Measurements from ENCODE around the gene AOPEP.

DNA sequence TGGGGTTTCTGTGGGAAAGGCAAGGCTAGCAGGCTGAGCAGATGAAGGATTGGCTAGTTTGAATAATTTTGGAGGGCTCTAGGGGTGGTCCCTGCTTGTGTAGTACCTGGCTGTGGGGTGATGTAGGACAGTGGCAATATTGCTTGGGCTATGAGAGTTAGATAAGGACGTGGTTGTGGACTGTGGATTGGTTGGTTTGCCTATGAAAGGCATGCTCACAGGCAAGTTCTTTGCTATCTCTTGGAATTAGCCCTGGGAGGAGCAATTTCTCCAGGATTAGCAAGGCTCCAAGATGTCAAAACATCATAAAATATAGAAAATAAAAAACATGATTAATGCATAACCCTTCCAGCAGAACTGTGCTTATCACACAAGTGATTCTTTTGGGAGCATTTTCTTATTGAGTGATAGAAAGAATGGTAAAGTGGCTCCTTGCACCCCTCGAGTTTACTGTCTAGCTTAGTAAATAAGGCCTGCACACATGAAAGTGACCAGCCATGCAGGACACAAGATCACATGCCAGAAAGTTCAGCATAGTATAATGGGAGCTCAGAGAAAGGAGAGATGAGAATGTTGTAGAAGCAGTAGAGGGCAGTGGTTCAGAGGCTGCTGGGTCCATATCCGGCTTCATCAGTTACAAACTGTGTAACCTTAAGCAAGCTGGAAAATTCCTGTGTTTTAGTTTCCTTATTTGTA, 13.8 kb downstream of the AOPEP start:
- TF ChIP-seq, protein P1, sequence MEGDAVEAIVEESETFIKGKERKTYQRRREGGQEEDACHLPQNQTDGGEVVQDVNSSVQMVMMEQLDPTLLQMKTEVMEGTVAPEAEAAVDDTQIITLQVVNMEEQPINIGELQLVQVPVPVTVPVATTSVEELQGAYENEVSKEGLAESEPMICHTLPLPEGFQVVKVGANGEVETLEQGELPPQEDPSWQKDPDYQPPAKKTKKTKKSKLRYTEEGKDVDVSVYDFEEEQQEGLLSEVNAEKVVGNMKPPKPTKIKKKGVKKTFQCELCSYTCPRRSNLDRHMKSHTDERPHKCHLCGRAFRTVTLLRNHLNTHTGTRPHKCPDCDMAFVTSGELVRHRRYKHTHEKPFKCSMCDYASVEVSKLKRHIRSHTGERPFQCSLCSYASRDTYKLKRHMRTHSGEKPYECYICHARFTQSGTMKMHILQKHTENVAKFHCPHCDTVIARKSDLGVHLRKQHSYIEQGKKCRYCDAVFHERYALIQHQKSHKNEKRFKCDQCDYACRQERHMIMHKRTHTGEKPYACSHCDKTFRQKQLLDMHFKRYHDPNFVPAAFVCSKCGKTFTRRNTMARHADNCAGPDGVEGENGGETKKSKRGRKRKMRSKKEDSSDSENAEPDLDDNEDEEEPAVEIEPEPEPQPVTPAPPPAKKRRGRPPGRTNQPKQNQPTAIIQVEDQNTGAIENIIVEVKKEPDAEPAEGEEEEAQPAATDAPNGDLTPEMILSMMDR (IDR thresholded peaks at IDR 0.05 in 4 of 5, conservative IDR thresholded peaks at IDR 0.05 in 1 of 5), result no peak
- no peak for TF ChIP-seq POLR2A (IDR thresholded peaks at IDR 0.05)
